ENCODE data around the gene GRM8.

DNA sequence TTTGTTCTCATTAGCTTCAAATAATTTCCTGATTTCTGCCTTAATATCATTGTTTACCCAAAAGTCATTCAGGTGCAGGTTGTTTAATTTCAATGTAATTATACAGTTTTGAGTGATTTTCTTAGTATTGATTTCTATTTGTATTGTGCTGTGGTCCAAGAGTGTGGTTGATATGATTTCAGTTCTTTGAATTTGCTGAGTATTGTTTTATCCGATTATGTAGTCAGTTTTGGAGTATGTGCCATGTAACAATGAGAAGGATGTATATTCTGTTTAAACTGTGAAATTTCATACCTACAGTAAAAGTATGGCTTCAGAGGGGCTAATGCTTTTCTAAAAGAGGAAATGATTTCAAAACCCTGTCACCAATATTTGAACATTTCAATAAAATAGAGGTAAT, 17.4 kb upstream of the GRM8 start:
- TF ChIP-seq, protein P1, sequence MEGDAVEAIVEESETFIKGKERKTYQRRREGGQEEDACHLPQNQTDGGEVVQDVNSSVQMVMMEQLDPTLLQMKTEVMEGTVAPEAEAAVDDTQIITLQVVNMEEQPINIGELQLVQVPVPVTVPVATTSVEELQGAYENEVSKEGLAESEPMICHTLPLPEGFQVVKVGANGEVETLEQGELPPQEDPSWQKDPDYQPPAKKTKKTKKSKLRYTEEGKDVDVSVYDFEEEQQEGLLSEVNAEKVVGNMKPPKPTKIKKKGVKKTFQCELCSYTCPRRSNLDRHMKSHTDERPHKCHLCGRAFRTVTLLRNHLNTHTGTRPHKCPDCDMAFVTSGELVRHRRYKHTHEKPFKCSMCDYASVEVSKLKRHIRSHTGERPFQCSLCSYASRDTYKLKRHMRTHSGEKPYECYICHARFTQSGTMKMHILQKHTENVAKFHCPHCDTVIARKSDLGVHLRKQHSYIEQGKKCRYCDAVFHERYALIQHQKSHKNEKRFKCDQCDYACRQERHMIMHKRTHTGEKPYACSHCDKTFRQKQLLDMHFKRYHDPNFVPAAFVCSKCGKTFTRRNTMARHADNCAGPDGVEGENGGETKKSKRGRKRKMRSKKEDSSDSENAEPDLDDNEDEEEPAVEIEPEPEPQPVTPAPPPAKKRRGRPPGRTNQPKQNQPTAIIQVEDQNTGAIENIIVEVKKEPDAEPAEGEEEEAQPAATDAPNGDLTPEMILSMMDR (IDR thresholded peaks at IDR 0.05; ENCODE audit: borderline replicate concordance, extremely low read depth, low read length, poor library complexity, severe bottlenecking) = no peak
- no peak for TF ChIP-seq EZH2 (IDR thresholded peaks at IDR 0.05; ENCODE audit: borderline replicate concordance, low read depth, low read length, severe bottlenecking)

Data from DND-41 (cell line).